HG03060 (cell line): ENCODE data around the gene POU4F1.

ENCODE experiments used
- ATAC-seq: cut with Tn5 transposase; IDR thresholded peaks from one replicate; pipeline ENCODE4 v1.9.1; 2021; ENCODE audit warnings: low read depth, moderate number of reproducible peaks; ENCODE audit not compliant: unreplicated experiment

Gene POU4F1

GRCh38 chr13:78593652-78594455, 9.5 kb downstream of the POU4F1 start:
- ATAC-seq = no peak

- ATAC-seq = no peak
These were observed 10.2 kb downstream of the POU4F1 start for GRCh38 chr13:78593129-78593528.

GRCh38 chr13:78592584-78592983, 10.8 kb downstream of the POU4F1 start:
- ATAC-seq = no peak

GRCh38 chr13:78589206-78589605, 14.1 kb downstream of the POU4F1 start:
- no peak for ATAC-seq

DNA sequence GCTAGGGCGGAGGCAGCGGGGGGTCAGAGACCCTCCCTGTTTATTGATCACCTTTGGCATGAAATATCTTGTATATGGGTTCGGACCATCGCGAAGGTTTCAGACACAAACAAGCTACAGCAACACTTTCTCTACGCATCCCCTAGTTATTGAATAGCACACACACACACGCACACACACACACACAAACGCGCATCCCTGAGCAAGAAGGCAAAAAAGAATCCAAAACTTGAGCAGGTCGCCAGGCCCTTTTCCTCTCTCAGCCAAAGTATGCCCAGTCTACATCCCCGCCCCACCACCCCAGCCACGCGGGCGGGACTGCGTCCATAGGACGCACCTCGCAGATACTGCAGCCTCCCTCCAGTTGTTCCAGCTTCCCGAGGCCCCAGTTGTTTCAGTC, 16.0 kb downstream of the POU4F1 start:
- ATAC-seq = no peak

- ATAC-seq = no peak
These were observed 16.6 kb downstream of the POU4F1 start for GRCh38 chr13:78586706-78587105.

DNA sequence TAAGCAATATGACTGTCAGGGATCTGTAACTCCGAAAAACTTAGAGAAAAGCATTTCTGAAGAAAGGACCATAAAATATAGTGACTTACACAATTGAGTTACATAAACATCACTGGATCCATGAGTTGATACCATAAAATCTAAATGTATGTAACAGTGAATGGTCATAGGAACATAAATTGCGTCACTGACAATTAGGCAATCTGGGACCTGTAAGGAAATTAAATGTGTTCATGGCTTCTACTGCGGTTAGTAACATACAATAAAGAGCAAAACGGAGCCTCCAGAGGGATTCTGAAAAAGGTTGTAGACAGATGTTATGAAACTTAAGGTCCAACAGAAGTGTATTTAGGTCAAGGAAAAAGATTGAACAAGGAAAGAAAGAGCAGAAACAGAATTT, 27.1 kb downstream of the POU4F1 start:
- no peak for ATAC-seq

- no peak for ATAC-seq
These were observed 30.9 kb downstream of the POU4F1 start for GRCh38 chr13:78572459-78572858.

GRCh38 chr13:78569029-78569428, 34.3 kb downstream of the POU4F1 start:
- no peak for ATAC-seq

GRCh38 chr13:78566631-78567030, 36.7 kb downstream of the POU4F1 start:
- no peak for ATAC-seq

DNA sequence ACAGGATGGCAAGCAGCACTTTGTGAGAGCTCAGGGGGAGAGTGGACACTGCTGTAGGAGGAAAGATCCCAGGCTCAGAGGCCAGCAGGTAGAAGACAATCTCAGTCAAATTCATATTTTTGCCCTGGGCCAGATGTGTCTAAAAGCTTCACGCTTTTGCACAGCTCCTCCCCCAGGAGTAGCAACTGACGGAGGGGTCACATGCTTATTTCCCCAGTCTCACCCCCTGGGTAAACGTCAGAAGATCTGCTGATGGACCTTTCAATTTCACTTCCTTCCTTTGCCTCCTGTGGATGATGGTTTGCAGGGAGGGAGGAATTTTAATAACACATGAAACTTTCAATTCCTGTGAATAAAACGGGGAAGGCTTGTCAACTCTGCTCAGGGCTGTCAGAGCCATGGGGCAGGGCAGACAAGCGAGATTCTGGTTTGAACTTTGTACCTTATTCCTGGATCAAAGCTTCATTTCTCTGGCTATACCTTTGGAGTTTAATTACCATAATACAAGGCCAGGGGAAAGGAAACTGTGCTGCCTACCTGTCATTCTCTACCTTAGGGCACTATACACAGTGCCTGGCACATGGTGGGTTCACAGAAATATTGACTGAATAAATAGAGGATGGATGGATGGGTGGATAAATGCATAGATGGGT, 41.0 kb downstream of the POU4F1 start:
- no peak for ATAC-seq
